Esophagus muscularis mucosa (tissue), 3 donors: ENCODE measurements around the gene SUN1.

ENCODE experiments used
- POLR2A ChIP-seq: fragments of 450-650 bp; IDR thresholded peaks from one replicate; pipeline ENCODE4 v1.6.1; 2017; ENCODE audit warnings: antibody characterized with exemption, moderate library complexity, mild to moderate bottlenecking, low read depth
- TF ChIP-seq, protein P1 (sequence below), 3 experiments: fragments of 200-600 bp in 2 of 3; fragments of 450-650 bp in 1 of 3; sonication (generic) in 2 of 3; IDR thresholded peaks; one replicate each; pipeline ENCODE4 v1.5.1; 2017 to 2019; ENCODE audit warnings: antibody characterized with exemption in 3 of 3, mild to moderate bottlenecking in 2 of 3, moderate library complexity in 1 of 3

DNA sequence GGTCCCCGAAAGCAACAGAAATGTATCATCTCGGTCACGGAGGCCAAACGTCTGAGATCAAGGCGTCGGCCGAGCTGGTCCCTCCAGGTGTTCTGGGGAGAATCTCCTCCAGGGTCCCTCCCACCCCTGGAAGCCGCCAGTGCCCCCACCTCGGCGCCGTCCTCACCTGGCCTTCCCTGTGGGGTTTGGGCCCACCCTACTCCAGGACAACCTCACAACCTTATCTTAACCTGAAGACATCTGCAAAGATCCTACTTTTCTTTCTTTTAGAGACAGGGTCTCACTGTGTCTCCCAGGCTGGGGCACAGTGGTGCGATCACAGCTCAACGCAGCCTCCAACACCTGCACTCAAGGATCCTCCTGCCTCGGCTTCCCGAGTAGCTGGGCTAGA lies 88.8 kb downstream of the SUN1 start:
- no peak for TF ChIP-seq POLR2A
- TF ChIP-seq, protein P1, sequence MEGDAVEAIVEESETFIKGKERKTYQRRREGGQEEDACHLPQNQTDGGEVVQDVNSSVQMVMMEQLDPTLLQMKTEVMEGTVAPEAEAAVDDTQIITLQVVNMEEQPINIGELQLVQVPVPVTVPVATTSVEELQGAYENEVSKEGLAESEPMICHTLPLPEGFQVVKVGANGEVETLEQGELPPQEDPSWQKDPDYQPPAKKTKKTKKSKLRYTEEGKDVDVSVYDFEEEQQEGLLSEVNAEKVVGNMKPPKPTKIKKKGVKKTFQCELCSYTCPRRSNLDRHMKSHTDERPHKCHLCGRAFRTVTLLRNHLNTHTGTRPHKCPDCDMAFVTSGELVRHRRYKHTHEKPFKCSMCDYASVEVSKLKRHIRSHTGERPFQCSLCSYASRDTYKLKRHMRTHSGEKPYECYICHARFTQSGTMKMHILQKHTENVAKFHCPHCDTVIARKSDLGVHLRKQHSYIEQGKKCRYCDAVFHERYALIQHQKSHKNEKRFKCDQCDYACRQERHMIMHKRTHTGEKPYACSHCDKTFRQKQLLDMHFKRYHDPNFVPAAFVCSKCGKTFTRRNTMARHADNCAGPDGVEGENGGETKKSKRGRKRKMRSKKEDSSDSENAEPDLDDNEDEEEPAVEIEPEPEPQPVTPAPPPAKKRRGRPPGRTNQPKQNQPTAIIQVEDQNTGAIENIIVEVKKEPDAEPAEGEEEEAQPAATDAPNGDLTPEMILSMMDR (IDR thresholded peaks at IDR 0.05), result no peak
